Keratinocyte (primary cell): ENCODE results near the gene GPR180.
A peak's percentile ranks its signal among the peaks of the same experiment; 100 is the strongest.

ENCODE experiments used
- EZH2 ChIP-seq: IDR thresholded peaks from one replicate; pipeline ENCODE4 v1.6.1; 2012; ENCODE audit warnings: inconsistent platforms, mild to moderate bottlenecking, low read length, moderate library complexity
- TF ChIP-seq, protein P1 (sequence below), 3 experiments: IDR thresholded peaks in 1 of 3; conservative IDR thresholded peaks in 1 of 3; optimal IDR thresholded peaks in 1 of 3; 2 replicates in 2 of 3; 3 replicates in 1 of 3; pipeline versions ENCODE3 to v1.5.1; 2011; ENCODE audit warnings: low read length in 3 of 3, mild to moderate bottlenecking in 3 of 3, moderate library complexity in 2 of 3, control low read depth in 1 of 3, inconsistent platforms in 1 of 3; ENCODE audit not compliant: insufficient read depth in 2 of 3; ENCODE audit errors: extremely low read depth in 1 of 3

GRCh38 chr13:94658926-94659597 is 57.4 kb downstream of the GPR180 start:
- no peak for TF ChIP-seq EZH2
- TF ChIP-seq, protein P1, sequence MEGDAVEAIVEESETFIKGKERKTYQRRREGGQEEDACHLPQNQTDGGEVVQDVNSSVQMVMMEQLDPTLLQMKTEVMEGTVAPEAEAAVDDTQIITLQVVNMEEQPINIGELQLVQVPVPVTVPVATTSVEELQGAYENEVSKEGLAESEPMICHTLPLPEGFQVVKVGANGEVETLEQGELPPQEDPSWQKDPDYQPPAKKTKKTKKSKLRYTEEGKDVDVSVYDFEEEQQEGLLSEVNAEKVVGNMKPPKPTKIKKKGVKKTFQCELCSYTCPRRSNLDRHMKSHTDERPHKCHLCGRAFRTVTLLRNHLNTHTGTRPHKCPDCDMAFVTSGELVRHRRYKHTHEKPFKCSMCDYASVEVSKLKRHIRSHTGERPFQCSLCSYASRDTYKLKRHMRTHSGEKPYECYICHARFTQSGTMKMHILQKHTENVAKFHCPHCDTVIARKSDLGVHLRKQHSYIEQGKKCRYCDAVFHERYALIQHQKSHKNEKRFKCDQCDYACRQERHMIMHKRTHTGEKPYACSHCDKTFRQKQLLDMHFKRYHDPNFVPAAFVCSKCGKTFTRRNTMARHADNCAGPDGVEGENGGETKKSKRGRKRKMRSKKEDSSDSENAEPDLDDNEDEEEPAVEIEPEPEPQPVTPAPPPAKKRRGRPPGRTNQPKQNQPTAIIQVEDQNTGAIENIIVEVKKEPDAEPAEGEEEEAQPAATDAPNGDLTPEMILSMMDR (optimal IDR thresholded peaks at IDR 0.05 in 1 of 3, IDR thresholded peaks at IDR 0.05 in 1 of 3, conservative IDR thresholded peaks at IDR 0.05 in 1 of 3; ENCODE audit: extremely low read depth in 1 of 3, insufficient read depth in 2 of 3, low read length in 3 of 3): peak in 1 of 3 experiments; percentile 19
